ENCODE data around the gene ERF.

The ERF gene
- 26.2 to 66.2 (median 53.4) reads per million in 3 experiments for total RNA-seq

- peak; percentile 93 for DNase-seq
Measured at GRCh38 chr19:42254850-42255765, at the start of gene ERF. TSS of gene ERF (minus strand) at chr19:42255128. CDS start at chr19:42254999, 129 bp downstream.

DNA sequence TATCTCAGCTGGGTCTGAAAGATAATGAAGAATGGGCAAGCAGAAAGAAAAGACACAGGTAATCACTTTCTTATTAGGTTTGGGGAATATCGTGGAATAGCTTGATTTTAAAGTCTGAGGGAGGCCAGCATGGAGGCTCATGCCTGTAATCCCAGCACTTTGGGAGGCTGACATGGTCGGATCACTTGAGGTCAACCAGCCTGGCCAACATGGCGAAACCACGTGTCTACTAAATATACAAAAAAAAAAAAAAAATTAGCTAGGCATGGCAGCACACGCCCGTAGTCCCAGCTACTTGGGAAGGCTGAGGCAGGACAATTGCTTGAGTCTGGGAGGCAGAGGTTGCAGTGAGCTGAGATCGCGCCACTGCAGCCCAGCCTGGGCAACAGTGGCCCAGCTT lies 48.9 kb upstream of the ERF start:
- DNase-seq = no peak

- no peak for DNase-seq
Measured at GRCh38 chr19:42303101-42303464, 48.2 kb upstream of the ERF start.

- no peak for DNase-seq
Measured at GRCh38 chr19:42301646-42302203, 46.8 kb upstream of the ERF start, which contains the start of gene PRR19. TSS of gene PRR19 (plus strand) at chr19:42302132. CDS start at chr19:42309585, 7,453 bp downstream.

DNA sequence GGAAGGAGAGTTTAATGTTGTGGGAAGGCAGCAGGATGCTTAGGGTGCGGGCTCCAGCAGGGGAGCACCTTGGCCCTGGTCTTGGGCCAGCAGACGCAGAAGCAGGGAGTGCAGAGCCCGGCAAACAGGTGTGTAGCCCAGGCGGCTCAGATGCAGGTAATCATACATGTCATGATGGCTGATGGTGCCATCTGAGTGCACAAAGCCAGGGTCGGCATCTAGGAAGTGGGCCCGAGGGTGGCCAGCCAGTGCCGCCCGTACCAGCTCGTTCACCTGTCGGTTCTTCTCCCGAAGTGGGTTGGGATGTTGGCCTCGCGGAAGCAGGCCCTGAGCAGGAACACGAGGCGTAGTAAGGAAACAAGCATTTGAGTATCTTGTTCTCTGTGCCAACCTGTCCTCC lies 42.1 kb upstream of the ERF start:
- DNase-seq = no peak

DNA sequence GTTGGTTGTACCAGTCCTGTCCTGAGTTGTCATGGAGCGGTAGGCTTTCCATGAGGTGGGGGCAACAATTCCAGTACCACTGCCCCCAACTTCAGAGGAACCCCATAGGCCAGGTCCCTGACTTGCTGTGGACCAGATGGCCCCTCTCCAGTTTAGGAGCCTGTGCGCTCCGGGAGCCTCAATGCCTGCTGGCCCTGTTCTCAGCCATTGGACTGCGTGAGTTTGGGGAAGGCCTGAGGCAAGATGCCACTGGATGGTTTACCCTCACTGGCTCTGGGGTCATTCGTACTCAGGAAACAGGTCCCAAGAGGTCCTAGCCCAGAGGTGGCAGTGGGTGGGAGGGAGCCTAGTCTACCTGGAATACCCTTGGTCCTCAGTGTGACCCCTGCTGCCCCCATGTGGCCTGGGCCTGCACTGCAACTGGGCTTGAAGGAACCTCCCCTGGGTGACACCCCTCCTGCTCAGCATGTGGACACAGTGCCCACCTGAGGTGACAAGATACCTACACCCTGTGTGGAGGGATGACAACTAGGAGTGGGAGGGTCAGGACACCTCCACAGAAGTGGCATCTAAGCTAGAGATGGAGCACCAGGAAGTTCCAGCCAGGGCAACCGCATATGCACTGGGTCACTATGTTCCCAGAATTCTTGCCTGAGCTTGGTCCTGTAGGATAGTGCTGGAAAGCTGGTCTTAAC lies 41.0 kb upstream of the ERF start:
- DNase-seq = peak; percentile 79

GRCh38 chr19:42295342-42295741 lies 40.4 kb upstream of the ERF start:
- no peak for DNase-seq

DNA sequence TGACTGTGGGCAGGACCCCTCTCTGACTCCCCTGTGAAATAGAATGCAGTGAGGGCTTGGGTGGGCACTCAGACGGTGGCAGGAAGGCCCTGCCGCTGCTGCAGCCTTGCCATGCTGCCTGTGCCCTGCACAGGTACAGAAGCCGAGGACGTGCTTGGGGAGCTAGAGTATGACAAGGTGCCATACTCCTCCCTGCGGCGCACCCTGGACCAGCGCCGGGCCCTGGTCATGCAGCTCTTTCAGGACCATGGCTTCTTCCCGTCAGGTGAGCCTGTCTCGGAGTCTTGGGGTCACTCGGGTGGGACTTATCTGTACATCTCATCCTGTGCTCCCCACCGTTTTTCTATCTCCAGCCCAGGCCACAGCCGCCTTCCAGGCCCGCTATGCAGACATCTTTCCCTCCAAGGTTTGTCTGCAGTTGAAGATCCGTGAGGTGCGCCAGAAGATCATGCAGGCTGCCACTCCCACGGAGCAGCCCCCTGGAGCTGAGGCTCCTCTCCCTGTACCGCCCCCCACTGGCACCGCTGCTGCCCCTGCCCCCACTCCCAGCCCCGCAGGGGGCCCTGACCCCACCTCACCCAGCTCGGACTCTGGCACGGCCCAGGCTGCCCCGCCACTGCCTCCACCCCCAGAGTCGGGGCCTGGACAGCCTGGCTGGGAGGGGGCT lies 39.7 kb upstream of the ERF start:
- DNase-seq = no peak

DNA sequence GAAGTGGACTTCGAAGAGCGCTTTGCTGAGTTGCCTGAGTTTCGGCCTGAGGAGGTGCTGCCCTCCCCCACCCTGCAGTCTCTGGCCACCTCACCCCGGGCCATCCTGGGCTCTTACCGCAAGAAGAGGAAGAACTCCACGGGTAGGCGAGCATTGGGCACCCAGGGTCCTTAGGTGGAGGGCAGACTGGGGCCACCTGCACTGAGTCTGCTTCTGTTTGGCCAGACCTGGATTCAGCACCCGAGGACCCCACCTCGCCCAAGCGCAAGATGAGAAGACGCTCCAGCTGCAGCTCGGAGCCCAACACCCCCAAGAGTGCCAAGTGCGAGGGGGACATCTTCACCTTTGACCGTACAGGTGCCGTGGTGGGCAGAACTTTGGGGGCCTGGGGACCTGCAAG lies 39.0 kb upstream of the ERF start:
- DNase-seq = no peak

GRCh38 chr19:42293540-42293939 lies 38.6 kb upstream of the ERF start:
- no peak for DNase-seq

GRCh38 chr19:42292963-42293362 lies 38.0 kb upstream of the ERF start:
- DNase-seq = no peak

DNA sequence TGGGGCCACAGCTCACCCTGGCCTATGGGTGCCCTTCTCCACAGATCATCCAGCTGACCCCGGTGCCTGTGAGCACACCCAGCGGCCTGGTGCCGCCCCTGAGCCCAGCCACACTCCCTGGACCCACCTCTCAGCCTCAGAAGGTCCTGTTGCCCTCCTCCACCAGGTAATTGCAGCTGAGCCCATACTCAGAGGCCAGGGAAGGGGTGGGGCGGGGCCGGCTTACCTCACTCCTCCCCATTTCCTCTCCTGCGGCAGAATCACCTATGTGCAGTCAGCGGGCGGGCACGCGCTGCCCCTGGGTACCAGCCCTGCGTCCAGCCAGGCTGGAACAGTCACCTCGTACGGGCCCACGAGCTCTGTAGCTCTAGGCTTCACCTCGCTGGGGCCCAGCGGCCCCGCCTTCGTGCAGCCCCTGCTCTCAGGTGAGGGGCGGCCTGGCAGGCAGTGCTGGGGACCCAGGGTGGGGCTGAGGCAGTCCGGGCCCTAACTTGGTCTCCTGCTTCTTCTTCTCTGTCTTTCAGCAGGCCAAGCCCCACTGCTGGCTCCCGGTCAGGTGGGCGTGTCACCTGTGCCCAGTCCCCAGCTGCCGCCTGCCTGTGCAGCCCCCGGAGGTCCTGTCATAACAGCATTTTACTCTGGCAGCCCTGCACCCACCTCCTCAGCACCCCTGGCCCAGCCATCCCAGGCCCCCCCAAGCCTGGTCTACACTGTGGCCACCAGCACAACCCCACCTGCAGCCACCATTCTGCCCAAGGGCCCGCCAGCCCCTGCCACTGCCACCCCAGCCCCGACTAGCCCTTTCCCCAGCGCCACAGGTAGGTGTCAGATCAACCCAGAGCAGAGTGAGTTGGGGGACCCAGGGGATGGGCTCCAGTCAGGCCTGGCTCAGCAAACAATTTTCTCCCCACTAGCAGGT lies 37.4 kb upstream of the ERF start:
- no peak for DNase-seq

- DNase-seq = no peak
Measured at GRCh38 chr19:42291435-42291810, 36.5 kb upstream of the ERF start.

DNA sequence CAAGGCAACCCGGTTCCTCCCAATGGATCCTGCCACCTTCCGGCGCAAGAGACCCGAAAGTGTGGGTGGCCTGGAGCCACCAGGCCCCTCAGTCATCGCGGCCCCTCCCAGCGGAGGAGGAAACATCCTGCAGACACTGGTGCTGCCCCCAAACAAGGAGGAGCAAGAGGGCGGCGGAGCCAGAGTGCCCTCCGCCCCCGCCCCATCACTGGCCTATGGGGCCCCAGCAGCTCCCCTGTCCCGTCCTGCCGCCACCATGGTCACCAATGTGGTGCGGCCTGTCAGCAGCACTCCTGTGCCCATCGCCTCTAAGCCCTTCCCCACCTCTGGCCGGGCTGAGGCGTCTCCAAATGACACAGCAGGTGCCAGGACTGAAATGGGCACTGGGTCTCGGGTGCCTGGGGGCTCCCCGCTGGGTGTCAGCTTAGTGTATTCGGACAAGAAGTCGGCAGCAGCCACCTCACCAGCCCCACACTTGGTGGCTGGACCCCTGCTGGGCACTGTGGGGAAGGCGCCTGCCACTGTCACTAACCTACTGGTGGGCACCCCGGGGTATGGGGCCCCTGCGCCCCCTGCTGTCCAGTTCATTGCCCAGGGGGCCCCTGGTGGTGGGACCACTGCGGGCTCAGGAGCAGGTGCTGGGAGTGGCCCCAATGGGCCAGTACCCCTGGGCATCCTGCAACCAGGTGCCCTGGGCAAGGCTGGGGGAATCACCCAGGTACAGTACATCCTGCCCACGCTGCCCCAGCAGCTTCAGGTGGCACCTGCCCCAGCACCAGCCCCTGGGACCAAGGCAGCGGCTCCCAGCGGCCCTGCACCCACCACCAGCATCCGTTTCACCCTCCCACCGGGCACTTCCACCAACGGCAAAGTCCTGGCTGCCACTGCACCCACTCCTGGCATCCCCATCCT lies 35.9 kb upstream of the ERF start:
- peak; percentile 38 for DNase-seq

DNA sequence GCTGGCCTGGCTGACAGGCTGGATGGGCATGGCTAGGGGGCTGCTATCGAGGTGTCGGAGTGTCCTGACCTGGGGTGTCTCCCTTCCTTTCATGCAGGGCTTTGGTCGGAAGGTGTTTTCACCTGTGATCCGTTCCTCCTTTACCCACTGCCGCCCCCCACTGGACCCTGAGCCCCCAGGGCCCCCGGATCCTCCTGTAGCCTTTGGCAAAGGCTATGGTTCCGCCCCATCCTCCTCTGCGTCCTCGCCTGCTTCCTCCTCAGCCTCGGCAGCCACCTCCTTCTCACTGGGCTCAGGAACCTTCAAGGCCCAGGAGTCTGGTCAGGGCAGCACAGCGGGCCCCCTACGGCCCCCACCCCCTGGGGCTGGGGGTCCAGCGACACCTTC lies 35.2 kb upstream of the ERF start:
- no peak for DNase-seq

DNA sequence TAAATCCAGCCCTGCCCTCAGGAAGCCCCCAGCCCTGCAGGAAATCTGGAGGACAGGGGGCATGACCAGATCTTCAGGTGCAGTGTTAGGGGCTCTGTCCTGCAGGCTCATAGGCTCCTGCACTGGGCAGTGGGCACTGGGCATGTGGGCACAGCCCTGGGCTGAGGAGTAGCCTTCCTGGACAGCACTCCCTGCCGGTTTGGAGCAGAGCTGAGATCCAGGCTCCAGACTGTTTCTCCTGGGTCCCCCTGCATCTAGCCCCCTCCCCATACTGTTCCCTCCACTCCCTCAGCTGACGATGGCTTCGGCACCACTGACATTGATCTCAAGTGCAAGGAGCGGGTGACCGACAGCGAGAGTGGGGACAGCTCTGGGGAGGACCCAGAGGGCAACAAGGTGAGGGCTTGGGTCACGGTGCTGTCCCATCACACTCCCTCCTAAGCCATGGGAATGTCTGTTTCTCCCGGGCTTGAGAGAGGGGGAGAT lies 34.7 kb upstream of the ERF start:
- DNase-seq = no peak

- DNase-seq = no peak
Measured at GRCh38 chr19:42288881-42289555, 34.1 kb upstream of the ERF start.

GRCh38 chr19:42288387-42288786 lies 33.5 kb upstream of the ERF start:
- DNase-seq = no peak

- DNase-seq = no peak
Measured at GRCh38 chr19:42287827-42288107, 32.8 kb upstream of the ERF start.
